ENCODE results near the gene TCP11. TPM values are rescaled to one million over a fixed set of nuclear protein-coding genes. Genes with fewer than 3 reads are reported as not detected.

TCP11 gene
- total RNA-seq, result 0.31 TPM

GRCh38 chr6:35141007-35141655 lies at the start of gene TCP11:
Gene TCP11, minus strand, starts transcription at chr6:35141339. Its CDS starts 469 bp downstream, at chr6:35140870.
- DNase-seq, result no peak

GRCh38 chr6:35190306-35190705 lies 49.2 kb upstream of the TCP11 start:
- DNase-seq, result no peak

- no peak for DNase-seq
These were observed 47.7 kb upstream of the TCP11 start for GRCh38 chr6:35188886-35189285.

- DNase-seq, result no peak
These were observed 45.4 kb upstream of the TCP11 start for GRCh38 chr6:35186571-35186970.

GRCh38 chr6:35185971-35186370 lies 44.8 kb upstream of the TCP11 start:
- DNase-seq, result no peak

GRCh38 chr6:35185302-35185681 lies 44.2 kb upstream of the TCP11 start:
- DNase-seq, result no peak

GRCh38 chr6:35184580-35185301 lies 43.6 kb upstream of the TCP11 start:
- no peak for DNase-seq

- no peak for DNase-seq
These were observed 42.8 kb upstream of the TCP11 start for GRCh38 chr6:35183935-35184334.

GRCh38 chr6:35183281-35183680 lies 42.1 kb upstream of the TCP11 start:
- DNase-seq, result no peak

GRCh38 chr6:35181933-35182612 lies 40.9 kb upstream of the TCP11 start:
- DNase-seq, result no peak

- no peak for DNase-seq
These were observed 40.3 kb upstream of the TCP11 start for GRCh38 chr6:35181308-35181932.

- DNase-seq, result no peak
These were observed 38.9 kb upstream of the TCP11 start for GRCh38 chr6:35179901-35180535.

- no peak for DNase-seq
These were observed 38.0 kb upstream of the TCP11 start for GRCh38 chr6:35178932-35179832.

GRCh38 chr6:35178012-35178411 lies 36.9 kb upstream of the TCP11 start:
- no peak for DNase-seq

- no peak for DNase-seq
These were observed 36.5 kb upstream of the TCP11 start for GRCh38 chr6:35177596-35177995.

GRCh38 chr6:35177157-35177556 lies 36.0 kb upstream of the TCP11 start:
- DNase-seq, result no peak

- no peak for DNase-seq
These were observed 35.3 kb upstream of the TCP11 start for GRCh38 chr6:35176301-35177024.

- no peak for DNase-seq
These were observed 33.4 kb upstream of the TCP11 start for GRCh38 chr6:35174501-35174900.

- no peak for DNase-seq
These were observed 32.9 kb upstream of the TCP11 start for GRCh38 chr6:35174088-35174434.

- DNase-seq, result no peak
These were observed 32.4 kb upstream of the TCP11 start for GRCh38 chr6:35173427-35174087.
